HG03432 (cell line): ENCODE measurements around the gene VIM.

Source experiments
- ATAC-seq: cut with Tn5 transposase; IDR thresholded peaks from one replicate; pipeline ENCODE4 v1.9.1; 2021; ENCODE audit warnings: mild to moderate bottlenecking, moderate library complexity; ENCODE audit not compliant: unreplicated experiment

VIM gene

GRCh38 chr10:17228091-17229015, at the start of gene VIM:
VIM (plus strand) TSS chr10:17228241; CDS start chr10:17229423, 1,182 bp downstream.
- ATAC-seq = peak; percentile 41

- ATAC-seq = no peak
These were observed 49.0 kb upstream of the VIM start for GRCh38 chr10:17179002-17179401.

GRCh38 chr10:17181110-17181509, 46.9 kb upstream of the VIM start:
- no peak for ATAC-seq

GRCh38 chr10:17181751-17182150, 46.3 kb upstream of the VIM start:
- ATAC-seq = no peak

- ATAC-seq = no peak
These were observed 44.9 kb upstream of the VIM start for GRCh38 chr10:17183110-17183509.

GRCh38 chr10:17185873-17186272, 42.2 kb upstream of the VIM start:
- ATAC-seq = no peak

GRCh38 chr10:17188644-17189172, 39.3 kb upstream of the VIM start:
- no peak for ATAC-seq

- no peak for ATAC-seq
These were observed 37.4 kb upstream of the VIM start for GRCh38 chr10:17190602-17191001.

GRCh38 chr10:17195083-17195482, 33.0 kb upstream of the VIM start:
- no peak for ATAC-seq

- no peak for ATAC-seq
These were observed 32.0 kb upstream of the VIM start for GRCh38 chr10:17196045-17196444.

- no peak for ATAC-seq
These were observed 31.5 kb upstream of the VIM start for GRCh38 chr10:17196573-17196972.

GRCh38 chr10:17199351-17199804, 28.7 kb upstream of the VIM start:
- ATAC-seq = no peak

- ATAC-seq = no peak
These were observed 27.8 kb upstream of the VIM start for GRCh38 chr10:17200001-17200911.

- peak; percentile 95 for ATAC-seq
These were observed 26.9 kb upstream of the VIM start, which contains the start of gene TRDMT1 for GRCh38 chr10:17200912-17201793. TRDMT1 (minus strand) TSS chr10:17201672; CDS start chr10:17201634, 38 bp downstream.

GRCh38 chr10:17201794-17202116, 26.3 kb upstream of the VIM start:
- ATAC-seq = no peak

- no peak for ATAC-seq
These were observed 25.5 kb upstream of the VIM start for GRCh38 chr10:17202506-17202905.

GRCh38 chr10:17202999-17203398, 25.0 kb upstream of the VIM start:
- no peak for ATAC-seq

- no peak for ATAC-seq
These were observed 24.6 kb upstream of the VIM start for GRCh38 chr10:17203416-17203815.

GRCh38 chr10:17206210-17206709, 21.8 kb upstream of the VIM start:
- ATAC-seq = peak; percentile 55

- no peak for ATAC-seq
These were observed 19.6 kb upstream of the VIM start for GRCh38 chr10:17208476-17208875.
